ENCODE measurements around the gene KLK2. TPM values are rescaled to one million over a fixed set of nuclear protein-coding genes. Genes with fewer than 3 reads are reported as not detected.

KLK2 gene
- total and polyA plus RNA-seq, 9 donors: not detected

- no peaks in the 10 kb centered on the region for H3K36me3 ChIP-seq
- intact Hi-C loops (cut with DNase I): loop anchor here in 1 of 4 donors (10.0 kb wide), 1 partner anchor 250 kb away; no protein-coding TSS in a partner anchor
- H3K27me3 ChIP-seq: no peaks in the 10 kb centered on the region
- no peaks in the 10 kb centered on the region for H3K9me3 ChIP-seq
- DNase-seq: no peak
- no peak for TF ChIP-seq EP300 (IDR thresholded peaks at IDR 0.05)
- no peak for TF ChIP-seq POLR2A (IDR thresholded peaks at IDR 0.05)
- TF ChIP-seq CTCF (IDR thresholded peaks at IDR 0.05): no peak
- H3K27ac ChIP-seq: no peak overlapping the region
- no peaks in the 10 kb centered on the region for H3K4me1 ChIP-seq (ENCODE audit: insufficient read depth)
- H3K4me3 ChIP-seq: no peak overlapping the region
- WGBS, 3 donors: 40 to 50% (median 42%) methylated on average over 6 of the region's 6 CpGs
Measured at GRCh38 chr19:50924586-50924985, 51.3 kb downstream of the KLK2 start.

GRCh38 chr19:50925734-50926133 lies 52.5 kb downstream of the KLK2 start:
- H3K4me3 ChIP-seq: no peak overlapping the region
- no peaks in the 10 kb centered on the region for H3K27me3 ChIP-seq
- no peaks in the 10 kb centered on the region for H3K36me3 ChIP-seq
- no peak overlapping the region for H3K27ac ChIP-seq
- TF ChIP-seq EP300 (IDR thresholded peaks at IDR 0.05) (no peak), POLR2A (IDR thresholded peaks at IDR 0.05) (no peak), CTCF (IDR thresholded peaks at IDR 0.05) (no peak)
- no peak for DNase-seq
- 52 to 70% (median 64%) methylated on average over 2 of the region's 2 CpGs for WGBS, 3 donors
- no peaks in the 10 kb centered on the region for H3K4me1 ChIP-seq (ENCODE audit: insufficient read depth)
- intact Hi-C loops (cut with DNase I): loop anchor here in 1 of 4 donors (5.0 to 10.0 kb wide), 2 partner anchors 172 to 249 kb away; no protein-coding TSS in a partner anchor
- no peaks in the 10 kb centered on the region for H3K9me3 ChIP-seq

GRCh38 chr19:50926144-50926543 lies 52.9 kb downstream of the KLK2 start:
- Histone ChIP-seq H3K9me3 (no peaks in the 10 kb centered on the region), H3K27ac (no peak overlapping the region), H3K4me1 (ENCODE audit: insufficient read depth) (no peaks in the 10 kb centered on the region), H3K4me3 (no peak overlapping the region), H3K36me3 (no peaks in the 10 kb centered on the region), H3K27me3 (no peaks in the 10 kb centered on the region)
- DNase-seq: no peak
- TF ChIP-seq CTCF (IDR thresholded peaks at IDR 0.05) (no peak), POLR2A (IDR thresholded peaks at IDR 0.05) (no peak), EP300 (IDR thresholded peaks at IDR 0.05) (no peak)
- intact Hi-C loops (cut with DNase I): loop anchor here in 1 of 4 donors (5.0 to 10.0 kb wide), 2 partner anchors 171 to 249 kb away; no protein-coding TSS in a partner anchor
- 74 to 79% (median 76%) methylated on average over 11 of the region's 11 CpGs for WGBS, 3 donors

- H3K27ac ChIP-seq: no peak overlapping the region
- intact Hi-C loops (cut with DNase I): loop anchor here in 1 of 4 donors (5.0 to 10.0 kb wide), 2 partner anchors 168 to 246 kb away; no protein-coding TSS in a partner anchor
- H3K9me3 ChIP-seq: no peaks in the 10 kb centered on the region
- H3K36me3 ChIP-seq: no peaks in the 10 kb centered on the region
- H3K4me1 ChIP-seq (ENCODE audit: insufficient read depth): no peaks in the 10 kb centered on the region
- H3K4me3 ChIP-seq: no peak overlapping the region
- no peak for DNase-seq
- H3K27me3 ChIP-seq: no peaks in the 10 kb centered on the region
- TF ChIP-seq CTCF (IDR thresholded peaks at IDR 0.05) (no peak), EP300 (IDR thresholded peaks at IDR 0.05) (no peak), POLR2A (IDR thresholded peaks at IDR 0.05) (no peak)
- WGBS, 3 donors: 70 to 76% (median 71%) methylated on average over 5 of the region's 5 CpGs
Measured at GRCh38 chr19:50928831-50929230, 55.6 kb downstream of the KLK2 start.

Other genes with a start within 250 kb of the KLK2 start
- under 1 TPM in 1 of 7 donors, not detected in 6; 0.08 TPM for gene SYT3, start 233.6 kb upstream of the KLK2 start, total RNA-seq
- under 1 TPM; 0.10 to 0.32 TPM for gene SYT3, start 233.6 kb upstream of the KLK2 start, polyA plus RNA-seq
- gene C19orf81, start 224.0 kb upstream of the KLK2 start, total RNA-seq: 10 to 100 TPM in 1 of 7 donors, 1 to 10 TPM in 3, not detected in 3; 1.1 to 12.6 (median 2.1) TPM
- not detected for gene C19orf81, start 224.0 kb upstream of the KLK2 start, polyA plus RNA-seq
- gene SHANK1, start 153.6 kb upstream of the KLK2 start, total RNA-seq: 10 to 100 TPM in 1 of 7 donors, 1 to 10 TPM in 5, under 1 TPM in 1; 0.72 to 11.1 (median 4.0) TPM
- gene SHANK1, start 153.6 kb upstream of the KLK2 start, polyA plus RNA-seq: 1 to 10 TPM in 1 of 2 donors, under 1 TPM in 1; 0.20 to 1.1 TPM
- gene CLEC11A, start 150.1 kb upstream of the KLK2 start, total RNA-seq: 100 to 1,000 TPM in 1 of 7 donors, 10 to 100 TPM in 6; 17.3 to 120 (median 33.8) TPM
- gene CLEC11A, start 150.1 kb upstream of the KLK2 start, polyA plus RNA-seq: 10 to 100 TPM in 1 of 2 donors, 1 to 10 TPM in 1; 3.8 to 27.9 TPM
- not detected for gene GPR32, start 103.0 kb upstream of the KLK2 start, total RNA-seq
- not detected for gene GPR32, start 103.0 kb upstream of the KLK2 start, polyA plus RNA-seq
- not detected for gene ACP4, start 83.0 kb upstream of the KLK2 start, total RNA-seq
- gene ACP4, start 83.0 kb upstream of the KLK2 start, polyA plus RNA-seq: not detected
- gene KLK1, start 49.7 kb upstream of the KLK2 start, total RNA-seq: under 1 TPM in 6 of 7 donors, not detected in 1; 0.40 to 0.95 (median 0.57) TPM
- 1 to 10 TPM in 1 of 2 donors, under 1 TPM in 1; 0.23 to 1.2 TPM for gene KLK1, start 49.7 kb upstream of the KLK2 start, polyA plus RNA-seq
- gene KLK15, start 39.9 kb upstream of the KLK2 start, total RNA-seq: not detected
- not detected for gene KLK15, start 39.9 kb upstream of the KLK2 start, polyA plus RNA-seq
- gene KLK3, start 18.5 kb upstream of the KLK2 start, total RNA-seq: under 1 TPM in 1 of 7 donors, not detected in 6; 0.20 TPM
- gene KLK3, start 18.5 kb upstream of the KLK2 start, polyA plus RNA-seq: under 1 TPM; 0.13 to 0.24 TPM
- gene KLK4, start 38.0 kb downstream of the KLK2 start, total RNA-seq: under 1 TPM in 1 of 7 donors, not detected in 6; 0.58 TPM
- gene KLK4, start 38.0 kb downstream of the KLK2 start, polyA plus RNA-seq: not detected
- 1 to 10 TPM in 1 of 7 donors, under 1 TPM in 2, not detected in 4; 0.17 to 2.3 (median 0.41) TPM for gene KLK5, start 79.6 kb downstream of the KLK2 start, total RNA-seq
- gene KLK5, start 79.6 kb downstream of the KLK2 start, polyA plus RNA-seq: not detected
- gene KLK6, start 96.2 kb downstream of the KLK2 start, total RNA-seq: 10 to 100 TPM in 1 of 7 donors, 1 to 10 TPM in 2, under 1 TPM in 2, not detected in 2; 0.24 to 21.7 (median 3.3) TPM
- gene KLK6, start 96.2 kb downstream of the KLK2 start, polyA plus RNA-seq: under 1 TPM in 1 of 2 donors, not detected in 1; 0.07 TPM
- gene KLK7, start 110.5 kb downstream of the KLK2 start, total RNA-seq: 10 to 100 TPM in 1 of 7 donors, 1 to 10 TPM in 1, under 1 TPM in 2, not detected in 3; 0.85 to 59.6 (median 5.1) TPM
- under 1 TPM in 1 of 2 donors, not detected in 1; 0.05 TPM for gene KLK7, start 110.5 kb downstream of the KLK2 start, polyA plus RNA-seq
- gene KLK8, start 128.2 kb downstream of the KLK2 start, total RNA-seq: 10 to 100 TPM in 1 of 7 donors, 1 to 10 TPM in 2, under 1 TPM in 2, not detected in 2; 0.60 to 19.0 (median 1.6) TPM
- gene KLK8, start 128.2 kb downstream of the KLK2 start, polyA plus RNA-seq: under 1 TPM in 1 of 2 donors, not detected in 1; 0.24 TPM
- 10 to 100 TPM; 14.7 to 59.1 (median 19.5) TPM for gene KLK10, start 146.3 kb downstream of the KLK2 start, total RNA-seq
- gene KLK10, start 146.3 kb downstream of the KLK2 start, polyA plus RNA-seq: 10 to 100 TPM in 1 of 2 donors, 1 to 10 TPM in 1; 6.9 to 15.7 TPM
- 10 to 100 TPM in 1 of 7 donors, 1 to 10 TPM in 3, under 1 TPM in 3; 0.33 to 91.2 (median 3.8) TPM for gene KLK11, start 153.2 kb downstream of the KLK2 start, total RNA-seq
- 1 to 10 TPM in 1 of 2 donors, under 1 TPM in 1; 0.53 to 1.4 TPM for gene KLK11, start 153.2 kb downstream of the KLK2 start, polyA plus RNA-seq
- not detected for gene KLK12, start 161.6 kb downstream of the KLK2 start, total RNA-seq
- not detected for gene KLK12, start 161.6 kb downstream of the KLK2 start, polyA plus RNA-seq
- under 1 TPM in 3 of 7 donors, not detected in 4; 0.50 to 0.77 (median 0.69) TPM for gene KLK13, start 191.7 kb downstream of the KLK2 start, total RNA-seq
- gene KLK13, start 191.7 kb downstream of the KLK2 start, polyA plus RNA-seq: 1 to 10 TPM in 1 of 2 donors, under 1 TPM in 1; 0.33 to 1.2 TPM
- 1 to 10 TPM in 1 of 7 donors, under 1 TPM in 2, not detected in 4; 0.30 to 1.5 (median 0.34) TPM for gene KLK14, start 209.4 kb downstream of the KLK2 start, total RNA-seq
- gene KLK14, start 209.4 kb downstream of the KLK2 start, polyA plus RNA-seq: under 1 TPM in 1 of 2 donors, not detected in 1; 0.10 TPM
- 10 to 100 TPM in 6 of 7 donors, 1 to 10 TPM in 1; 10.0 to 17.2 (median 13.2) TPM for gene CTU1, start 235.0 kb downstream of the KLK2 start, total RNA-seq
- gene CTU1, start 235.0 kb downstream of the KLK2 start, polyA plus RNA-seq: 1 to 10 TPM; 1.1 to 3.6 TPM